Erythroblast (primary cell): Measurements from ENCODE around the gene ALPI.

Source experiments
- GATA1 ChIP-seq: IDR thresholded peaks from 2 replicates; pipeline ENCODE4 v1.6.1; 2011; ENCODE audit warnings: low read depth, mild to moderate bottlenecking, control low read depth, low read length, moderate library complexity
- POLR2A ChIP-seq: IDR thresholded peaks from 2 replicates; pipeline ENCODE4 v1.6.1; 2011; ENCODE audit warnings: mild to moderate bottlenecking, low read length

- TF ChIP-seq POLR2A (no peak), GATA1 (no peak)
Measured at GRCh38 chr2:232419245-232420072, 36.5 kb upstream of the ALPI start.
